HepG2 (cell line): ENCODE results near the gene COPE.
"Not testable (repeated sequence)": the region's sequence is repeated elsewhere in the genome, so short reads cannot be mapped to it uniquely, and the experiment has no call there.

Experiments used
- TFE3 ChIP-seq: IDR thresholded peaks from 2 replicates; pipeline ENCODE4 v1.6.1; 2016
- U2AF1 ChIP-seq: fragments of 200-400 bp; formaldehyde crosslinking; optimal IDR thresholded peaks from 2 replicates; pipeline ENCODE3; 2017; ENCODE audit warnings: mild to moderate bottlenecking, low read depth, low read length

- TF ChIP-seq TFE3, U2AF1: not testable (repeated sequence)
These were observed 33.3 kb upstream of the COPE start for GRCh38 chr19:18952364-18953003.
